Left hindlimb (tissue), 1 donor: ENCODE data around the gene CILP2.

ENCODE experiments used
- DNase-seq: peaks from one replicate; pipeline ENCODE4 v3.0.0-alpha.2; 2018

Gene CILP2

GRCh38 chr19:19571071-19571786, 33.2 kb downstream of the CILP2 start:
- DNase-seq, result no peak

GRCh38 chr19:19575411-19575810, 37.3 kb downstream of the CILP2 start:
- no peak for DNase-seq

GRCh38 chr19:19578252-19578651, 40.2 kb downstream of the CILP2 start:
- no peak for DNase-seq

GRCh38 chr19:19579533-19580361, 41.7 kb downstream of the CILP2 start:
- no peak for DNase-seq

- no peak for DNase-seq
Measured at GRCh38 chr19:19580418-19580817, 42.4 kb downstream of the CILP2 start.

- no peak for DNase-seq
Measured at GRCh38 chr19:19581391-19581790, 43.3 kb downstream of the CILP2 start.

GRCh38 chr19:19582471-19582870, 44.4 kb downstream of the CILP2 start:
- DNase-seq, result no peak

- no peak for DNase-seq
Measured at GRCh38 chr19:19584356-19584755, 46.3 kb downstream of the CILP2 start.

- no peak for DNase-seq
Measured at GRCh38 chr19:19587771-19588170, 49.7 kb downstream of the CILP2 start.

GRCh38 chr19:19588546-19588945, 50.5 kb downstream of the CILP2 start:
- DNase-seq, result no peak

- peak; percentile 60 for DNase-seq
Measured at GRCh38 chr19:19591133-19591825, 53.2 kb downstream of the CILP2 start.

GRCh38 chr19:19592690-19593089, 54.6 kb downstream of the CILP2 start:
- DNase-seq, result no peak

GRCh38 chr19:19594381-19594780, 56.3 kb downstream of the CILP2 start:
- DNase-seq, result no peak

GRCh38 chr19:19595171-19595701, 57.2 kb downstream of the CILP2 start:
- DNase-seq, result no peak
